ENCODE results near the gene SEMA5A.

SEMA5A gene

GRCh38 chr5:9058161-9058560, 487.7 kb downstream of the SEMA5A start:
- H3K4me3 ChIP-seq (ENCODE audit: low read depth in 1 of 2, low read length in 1 of 2) = no peak overlapping the region
- H3K36me3 ChIP-seq = no peaks in the 10 kb centered on the region
- peaks cover 3 to 24% of the 10 kb centered on the region in 2 experiments for H3K4me1 ChIP-seq (ENCODE audit: control insufficient read depth in 1 of 2, insufficient read depth in 1 of 2, low read depth in 1 of 2, low read length in 1 of 2)
- H3K27me3 ChIP-seq = no peaks in the 10 kb centered on the region
- peak overlapping the region; percentile 39 for H3K27ac ChIP-seq
- no peak for TF ChIP-seq CTCF (IDR thresholded peaks at IDR 0.05)
- H3K9me3 ChIP-seq = no peaks in the 10 kb centered on the region

GRCh38 chr5:9057406-9058000, 488.4 kb downstream of the SEMA5A start:
- Histone ChIP-seq H3K27me3 (no peaks in the 10 kb centered on the region), H3K36me3 (no peaks in the 10 kb centered on the region), H3K4me1 (ENCODE audit: control insufficient read depth in 1 of 2, insufficient read depth in 1 of 2, low read depth in 1 of 2, low read length in 1 of 2) (peaks cover 3 to 24% of the 10 kb centered on the region in 2 experiments), H3K27ac (peak overlapping the region; percentile 39), H3K4me3 (ENCODE audit: low read depth in 1 of 2, low read length in 1 of 2) (no peak overlapping the region), H3K9me3 (no peaks in the 10 kb centered on the region)
- no peak for TF ChIP-seq CTCF (IDR thresholded peaks at IDR 0.05)

GRCh38 chr5:9056046-9056445, 489.8 kb downstream of the SEMA5A start:
- H3K27me3 ChIP-seq = no peaks in the 10 kb centered on the region
- no peak overlapping the region for H3K4me3 ChIP-seq (ENCODE audit: low read depth in 1 of 2, low read length in 1 of 2)
- peaks cover 3 to 20% of the 10 kb centered on the region in 2 experiments for H3K4me1 ChIP-seq (ENCODE audit: control insufficient read depth in 1 of 2, insufficient read depth in 1 of 2, low read depth in 1 of 2, low read length in 1 of 2)
- H3K9me3 ChIP-seq = no peaks in the 10 kb centered on the region
- H3K27ac ChIP-seq = no peak overlapping the region
- no peak for TF ChIP-seq CTCF (IDR thresholded peaks at IDR 0.05)
- no peaks in the 10 kb centered on the region for H3K36me3 ChIP-seq

GRCh38 chr5:9054821-9055589, 490.9 kb downstream of the SEMA5A start:
- no peak for TF ChIP-seq CTCF (IDR thresholded peaks at IDR 0.05)
- no peaks in the 10 kb centered on the region for H3K36me3 ChIP-seq
- peaks cover 3 to 17% of the 10 kb centered on the region in 2 experiments for H3K4me1 ChIP-seq (ENCODE audit: control insufficient read depth in 1 of 2, insufficient read depth in 1 of 2, low read depth in 1 of 2, low read length in 1 of 2)
- no peaks in the 10 kb centered on the region for H3K9me3 ChIP-seq
- H3K27ac ChIP-seq = no peak overlapping the region
- H3K4me3 ChIP-seq (ENCODE audit: low read depth in 1 of 2, low read length in 1 of 2) = no peak overlapping the region
- no peaks in the 10 kb centered on the region for H3K27me3 ChIP-seq

GRCh38 chr5:9054322-9054721, 491.6 kb downstream of the SEMA5A start:
- no peaks in the 10 kb centered on the region for H3K27me3 ChIP-seq
- no peaks in the 10 kb centered on the region for H3K36me3 ChIP-seq
- no peak for TF ChIP-seq CTCF (IDR thresholded peaks at IDR 0.05)
- H3K4me3 ChIP-seq (ENCODE audit: low read depth in 1 of 2, low read length in 1 of 2) = no peak overlapping the region
- H3K4me1 ChIP-seq (ENCODE audit: control insufficient read depth in 1 of 2, insufficient read depth in 1 of 2, low read depth in 1 of 2, low read length in 1 of 2) = peaks cover 3 to 17% of the 10 kb centered on the region in 2 experiments
- no peaks in the 10 kb centered on the region for H3K9me3 ChIP-seq
- H3K27ac ChIP-seq = no peak overlapping the region

All from neutrophil (primary cell).